ENCODE results near the gene DENND4A.

- TF ChIP-seq CTCF (IDR thresholded peaks at IDR 0.05) (no peak), POLR2A (IDR thresholded peaks at IDR 0.05) (no peak)
Observed at GRCh38 chr15:65827065-65827464, 35.0 kb upstream of the DENND4A start.
